ENCODE data around the gene STIM1.
"Not testable (repeated sequence)": the region's sequence is repeated elsewhere in the genome, so short reads cannot be mapped to it uniquely, and the experiment has no call there.

The STIM1 gene

GRCh38 chr11:4094348-4095291 is 239.2 kb downstream of the STIM1 start, which contains the start of gene RRM1:
TSS of gene RRM1 (plus strand) at chr11:4094799. CDS start at chr11:4095013, 214 bp downstream.
- H3K4me3 ChIP-seq (ENCODE audit: low read length), result peak within 1 kb of the TSS; percentile 96
- no peak for TF ChIP-seq ZNF274 (IDR thresholded peaks at IDR 0.05; ENCODE audit: low read depth, low read length)

- TF ChIP-seq ZNF274 (IDR thresholded peaks at IDR 0.05; ENCODE audit: low read depth, low read length), result no peak
- H3K4me3 ChIP-seq (ENCODE audit: low read length), result peak overlapping the region; percentile 96
Measured at GRCh38 chr11:4095509-4096230, 240.2 kb downstream of the STIM1 start.

GRCh38 chr11:4098026-4098621 is 242.7 kb downstream of the STIM1 start:
- TF ChIP-seq ZNF274 (IDR thresholded peaks at IDR 0.05; ENCODE audit: low read depth, low read length), result no peak
- H3K4me3 ChIP-seq (ENCODE audit: low read length), result no peak overlapping the region

GRCh38 chr11:4102711-4103110 is 247.2 kb downstream of the STIM1 start:
- TF ChIP-seq ZNF274 (IDR thresholded peaks at IDR 0.05; ENCODE audit: low read depth, low read length), result no peak
- no peak overlapping the region for H3K4me3 ChIP-seq (ENCODE audit: low read length)

GRCh38 chr11:4103269-4103668 is 247.8 kb downstream of the STIM1 start:
- TF ChIP-seq ZNF274 (IDR thresholded peaks at IDR 0.05; ENCODE audit: low read depth, low read length), result no peak
- no peak overlapping the region for H3K4me3 ChIP-seq (ENCODE audit: low read length)

- TF ChIP-seq ZNF274 (IDR thresholded peaks at IDR 0.05; ENCODE audit: low read depth, low read length), result no peak
- H3K4me3 ChIP-seq (ENCODE audit: low read length), result no peak overlapping the region
Measured at GRCh38 chr11:4105916-4106315, 250.5 kb downstream of the STIM1 start.

GRCh38 chr11:4111834-4112233 is 256.4 kb downstream of the STIM1 start:
- no peak for TF ChIP-seq ZNF274 (IDR thresholded peaks at IDR 0.05; ENCODE audit: low read depth, low read length)
- no peak overlapping the region for H3K4me3 ChIP-seq (ENCODE audit: low read length)

GRCh38 chr11:4115128-4115527 is 259.7 kb downstream of the STIM1 start:
- no peak for TF ChIP-seq ZNF274 (IDR thresholded peaks at IDR 0.05; ENCODE audit: low read depth, low read length)
- no peak overlapping the region for H3K4me3 ChIP-seq (ENCODE audit: low read length)

- no peak for TF ChIP-seq ZNF274 (IDR thresholded peaks at IDR 0.05; ENCODE audit: low read depth, low read length)
- no peak overlapping the region for H3K4me3 ChIP-seq (ENCODE audit: low read length)
Measured at GRCh38 chr11:4118107-4118506, 262.6 kb downstream of the STIM1 start.

- no peak overlapping the region for H3K4me3 ChIP-seq (ENCODE audit: low read length)
- no peak for TF ChIP-seq ZNF274 (IDR thresholded peaks at IDR 0.05; ENCODE audit: low read depth, low read length)
Measured at GRCh38 chr11:4123218-4123617, 267.8 kb downstream of the STIM1 start.

GRCh38 chr11:4125141-4125540 is 269.7 kb downstream of the STIM1 start:
- TF ChIP-seq ZNF274 (IDR thresholded peaks at IDR 0.05; ENCODE audit: low read depth, low read length), result no peak
- no peak overlapping the region for H3K4me3 ChIP-seq (ENCODE audit: low read length)

GRCh38 chr11:4127357-4127756 is 271.9 kb downstream of the STIM1 start:
- H3K4me3 ChIP-seq (ENCODE audit: low read length), result no peak overlapping the region
- TF ChIP-seq ZNF274 (IDR thresholded peaks at IDR 0.05; ENCODE audit: low read depth, low read length), result no peak

- not testable (repeated sequence) for H3K4me3 ChIP-seq (ENCODE audit: low read length)
Measured at GRCh38 chr11:4130219-4130618, 274.8 kb downstream of the STIM1 start.

GRCh38 chr11:4134806-4135205 is 279.3 kb downstream of the STIM1 start:
- no peak overlapping the region for H3K4me3 ChIP-seq (ENCODE audit: low read length)
- no peak for TF ChIP-seq ZNF274 (IDR thresholded peaks at IDR 0.05; ENCODE audit: low read depth, low read length)
